GM13976 (cell line): Measurements from ENCODE around the gene ADAM12.

Source experiments
- DNase-seq: peaks from one replicate; pipeline ENCODE4 v3.0.0; 2012; ENCODE audit warnings: low spot score
- in situ Hi-C: fragments of 300-500 bp; cut with MboI; formaldehyde crosslinking; loops from one replicate; pipeline ENCODE4 v1.12.0; 2022; ENCODE audit warnings: low sequenced_read_pairs, mixed read lengths, inconsistent platforms; ENCODE audit not compliant: unreplicated experiment
- TF ChIP-seq, protein P1 (sequence below): IDR thresholded peaks from 2 replicates; pipeline ENCODE4 v1.5.1; 2012; ENCODE audit warnings: borderline replicate concordance, mild to moderate bottlenecking; ENCODE audit not compliant: insufficient read depth; ENCODE audit errors: extremely low read depth, missing control alignments, control extremely low read depth

ADAM12 gene

GRCh38 chr10:126102636-126103035 is 285.6 kb downstream of the ADAM12 start:
- TF ChIP-seq, protein P1, sequence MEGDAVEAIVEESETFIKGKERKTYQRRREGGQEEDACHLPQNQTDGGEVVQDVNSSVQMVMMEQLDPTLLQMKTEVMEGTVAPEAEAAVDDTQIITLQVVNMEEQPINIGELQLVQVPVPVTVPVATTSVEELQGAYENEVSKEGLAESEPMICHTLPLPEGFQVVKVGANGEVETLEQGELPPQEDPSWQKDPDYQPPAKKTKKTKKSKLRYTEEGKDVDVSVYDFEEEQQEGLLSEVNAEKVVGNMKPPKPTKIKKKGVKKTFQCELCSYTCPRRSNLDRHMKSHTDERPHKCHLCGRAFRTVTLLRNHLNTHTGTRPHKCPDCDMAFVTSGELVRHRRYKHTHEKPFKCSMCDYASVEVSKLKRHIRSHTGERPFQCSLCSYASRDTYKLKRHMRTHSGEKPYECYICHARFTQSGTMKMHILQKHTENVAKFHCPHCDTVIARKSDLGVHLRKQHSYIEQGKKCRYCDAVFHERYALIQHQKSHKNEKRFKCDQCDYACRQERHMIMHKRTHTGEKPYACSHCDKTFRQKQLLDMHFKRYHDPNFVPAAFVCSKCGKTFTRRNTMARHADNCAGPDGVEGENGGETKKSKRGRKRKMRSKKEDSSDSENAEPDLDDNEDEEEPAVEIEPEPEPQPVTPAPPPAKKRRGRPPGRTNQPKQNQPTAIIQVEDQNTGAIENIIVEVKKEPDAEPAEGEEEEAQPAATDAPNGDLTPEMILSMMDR: no peak
- no peak for DNase-seq
- in situ Hi-C loops: no loop called here

- peak; percentile 60 for DNase-seq
- in situ Hi-C loops: no loop called here
- TF ChIP-seq, protein P1: no peak
These were observed 286.5 kb downstream of the ADAM12 start for GRCh38 chr10:126101736-126102135.

GRCh38 chr10:126101325-126101724 is 287.0 kb downstream of the ADAM12 start:
- in situ Hi-C loops: no loop called here
- no peak for DNase-seq
- TF ChIP-seq, protein P1: no peak

- TF ChIP-seq, protein P1: no peak
- in situ Hi-C loops: no loop called here
- no peak for DNase-seq
These were observed 288.9 kb downstream of the ADAM12 start for GRCh38 chr10:126099366-126099765.

DNA sequence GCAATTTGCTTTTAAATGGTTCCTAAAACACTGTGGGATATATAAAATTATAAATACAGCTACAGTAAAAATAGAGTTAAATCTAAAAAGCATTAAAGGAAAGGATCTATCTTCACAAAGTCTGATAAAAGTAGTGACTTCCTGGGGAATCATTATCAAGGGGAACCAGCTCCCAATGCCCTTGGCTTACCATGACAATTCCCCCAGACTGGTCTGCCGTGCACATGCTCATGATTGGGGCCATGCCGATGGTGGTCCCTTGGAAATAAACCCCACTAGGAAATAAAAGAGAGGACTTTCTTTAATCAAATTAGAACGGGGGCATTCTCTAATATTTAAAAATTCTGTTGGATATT is 290.1 kb downstream of the ADAM12 start:
- no peak for DNase-seq
- TF ChIP-seq, protein P1: no peak
- in situ Hi-C loops: no loop called here

GRCh38 chr10:126097558-126098225 is 290.6 kb downstream of the ADAM12 start:
- DNase-seq: no peak
- in situ Hi-C loops: no loop called here
- TF ChIP-seq, protein P1: no peak
